Measurements from ENCODE around the gene GRK1. TPM values are rescaled to one million over a fixed set of nuclear protein-coding genes. Genes with fewer than 3 reads are reported as not detected.

The GRK1 gene
- total and polyA plus RNA-seq, 2 of the 4 experiments (the other 2 are of a cell fraction), result not detected

- Histone ChIP-seq H4K5ac (ENCODE audit: low read depth, low read length) (no peak overlapping the region), H3K79me1 (ENCODE audit: low read depth in 1 of 2, low read length in 2 of 2) (peaks cover 24 to 69% of the 10 kb centered on the region in 2 experiments), H4K20me1 (ENCODE audit: insufficient read depth, low read length) (peaks cover 18% of the 10 kb centered on the region; the same call in 1 of the 2 replicates), H2AFZ (replicated peaks; ENCODE audit: low read length, poor library complexity) (no peak overlapping the region), H3K4ac (ENCODE audit: low read depth, low read length) (no peak overlapping the region), H3K18ac (ENCODE audit: low read depth, low read length) (no peak overlapping the region), H2BK15ac (ENCODE audit: low read depth, low read length) (no peak overlapping the region), H3K14ac (replicated peaks; ENCODE audit: low read depth, low read length) (no peak overlapping the region), H3K36me3 (ENCODE audit: control insufficient read depth, insufficient read depth, low read length) (peaks cover 66% of the 10 kb centered on the region), H2BK5ac (ENCODE audit: low read depth, low read length, poor library complexity, severe bottlenecking) (no peak overlapping the region), H3K4me2 (ENCODE audit: low read depth, low read length) (no peak overlapping the region), H3K9me3 (ENCODE audit: control insufficient read depth, insufficient read depth, low read length) (no peaks in the 10 kb centered on the region), H3K9ac (ENCODE audit: low read depth, low read length) (no peak overlapping the region), H4K91ac (ENCODE audit: insufficient read depth, low read depth, low read length) (no peak overlapping the region), H3K56ac (ENCODE audit: extremely low read depth, insufficient read depth, low read length) (no peak overlapping the region), H2BK120ac (ENCODE audit: low read depth, low read length) (no peak overlapping the region), H2AK5ac (ENCODE audit: low read depth, low read length) (no peak overlapping the region), H3K27ac (ENCODE audit: insufficient read depth, low read length) (no peak overlapping the region), H3K23ac (ENCODE audit: low read depth, low read length) (no peak overlapping the region), H2BK20ac (ENCODE audit: low read depth, low read length) (no peak overlapping the region), H3K27me3 (ENCODE audit: control insufficient read depth, insufficient read depth, low read length) (no peaks in the 10 kb centered on the region), H4K8ac (ENCODE audit: low read depth in 2 of 2, low read length in 2 of 2) (no peak overlapping the region), H3K9me1 (ENCODE audit: insufficient read depth, low read length) (peaks cover 15% of the 10 kb centered on the region), H3K4me1 (ENCODE audit: control insufficient read depth, insufficient read depth, low read length) (no peaks in the 10 kb centered on the region), H3K4me3 (ENCODE audit: insufficient read depth, low read depth, low read length) (no peak overlapping the region), H2AK9ac (replicated peaks; ENCODE audit: low read depth, low read length, poor library complexity) (no peak overlapping the region)
- POLR2A ChIA-PET (ENCODE audit: unreplicated experiment), result no interaction called here
- in situ Hi-C loops (cut with MboI; ENCODE audit: low sequenced_read_pairs) (no loop called here), dilution Hi-C loops (cut with HindIII; ENCODE audit: low sequenced_read_pairs, unreplicated experiment) (no loop called here), intact Hi-C loops (cut with micrococcal nuclease) (no loop called here)
- 95% methylated on average over 21 of the region's 38 CpGs; no CpG with 5 or more reads in 1 of the 2 experiments for WGBS, 2 experiments (ENCODE audit: extremely low coverage in 2 of 2, insufficient read length in 1 of 2)
- CTCF ChIA-PET, result no interaction called here
- TF ChIP-seq FOS (IDR thresholded peaks at IDR 0.05; ENCODE audit: low read depth, low read length), result no peak
- no peak for TF ChIP-seq POLR2A (IDR thresholded peaks at IDR 0.05; ENCODE audit: low read depth, low read length)
- no peak for TF ChIP-seq SMC3 (IDR thresholded peaks at IDR 0.05; ENCODE audit: low read depth, low read length)
- TF ChIP-seq MAFK (IDR thresholded peaks at IDR 0.05; ENCODE audit: low read depth, low read length), result no peak
- TF ChIP-seq RFX5 (IDR thresholded peaks at IDR 0.05; ENCODE audit: low read depth, low read length), result no peak
- TF ChIP-seq MAZ (IDR thresholded peaks at IDR 0.05; ENCODE audit: borderline replicate concordance, low read depth, low read length), result no peak
- no peak for TF ChIP-seq RCOR1 (IDR thresholded peaks at IDR 0.05; ENCODE audit: insufficient replicate concordance, low read length)
- TF ChIP-seq ELK1 (IDR thresholded peaks at IDR 0.05; ENCODE audit: borderline replicate concordance, low read depth, low read length), result no peak
- TF ChIP-seq CEBPB (IDR thresholded peaks at IDR 0.05; ENCODE audit: low read depth, low read length), result no peak
- no peak for TF ChIP-seq NFE2L2 (IDR thresholded peaks at IDR 0.05; ENCODE audit: low read depth, low read length)
- no peak for TF ChIP-seq BHLHE40 (IDR thresholded peaks at IDR 0.05; ENCODE audit: low read depth, low read length)
- no peak for TF ChIP-seq MXI1 (IDR thresholded peaks at IDR 0.05; ENCODE audit: borderline replicate concordance, low read depth, low read length)
- BruUV-seq (replicated peaks), result no TSS peak
- no peak for DNase-seq
- ATAC-seq (ENCODE audit: low read depth), result no peak
These were observed 34.1 kb upstream of the GRK1 start for GRCh38 chr13:113632706-113633484.

Data from IMR-90 (cell line).